Keratinocyte (primary cell): ENCODE data around the gene SPSB2. TPM values are rescaled to one million over a fixed set of nuclear protein-coding genes. Genes with fewer than 3 reads are reported as not detected.

Experiments
- DNase-seq: peaks from one replicate; pipeline ENCODE4 v3.0.0-alpha.2; 2011; ENCODE audit warnings: low read depth, missing footprints, low spot score
- FAIRE-seq: peaks from 2 replicates; lab custom pipeline; 2011; peaks lifted over from hg19 to GRCh38; lab: Jason Lieb, UNC
- H2AFZ ChIP-seq: 2 replicates; pipeline ENCODE4 v1.6.0; 2012; ENCODE audit warnings: low read length, control low read depth, inconsistent platforms; ENCODE audit not compliant: control insufficient read depth
- H3K27ac ChIP-seq: 2 replicates; pipeline ENCODE4 v1.5.1; 2011; ENCODE audit warnings: low read length; ENCODE audit not compliant: control insufficient read depth, insufficient read depth
- H3K27me3 ChIP-seq: 3 replicates; pipeline ENCODE4 v1.6.0; 2011; ENCODE audit warnings: low read length; ENCODE audit not compliant: control insufficient read depth, insufficient read depth; ENCODE audit errors: extremely low read depth
- H3K36me3 ChIP-seq, 2 experiments: 2 replicates in 1 of 2; 3 replicates in 1 of 2; pipeline ENCODE4 v1.5.1; 2011; ENCODE audit warnings: low read length in 2 of 2, mild to moderate bottlenecking in 1 of 2; ENCODE audit not compliant: control insufficient read depth in 2 of 2, insufficient read depth in 2 of 2; ENCODE audit errors: extremely low read depth in 1 of 2
- H3K4me1 ChIP-seq: 3 replicates; pipeline ENCODE4 v1.5.1; 2011; ENCODE audit warnings: low read length; ENCODE audit not compliant: control insufficient read depth, insufficient read depth; ENCODE audit errors: extremely low read depth
- H3K4me2 ChIP-seq: 3 replicates; pipeline ENCODE4 v1.6.0; 2011; ENCODE audit warnings: low read depth, low read length; ENCODE audit not compliant: control insufficient read depth, insufficient read depth; ENCODE audit errors: extremely low read depth
- H3K4me3 ChIP-seq, 3 experiments: fragments of 200-600 bp in 1 of 3; sonication (generic) in 1 of 3; 2 replicates in 2 of 3; 3 replicates in 1 of 3; pipeline ENCODE4 v1.5.1; 2011 to 2016; ENCODE audit warnings: low read length in 3 of 3, mild to moderate bottlenecking in 3 of 3, control low read depth in 2 of 3, inconsistent platforms in 1 of 3, low read depth in 1 of 3, mixed read lengths in 1 of 3, mixed run types in 1 of 3, moderate library complexity in 1 of 3; ENCODE audit not compliant: control insufficient read depth in 2 of 3, insufficient read depth in 2 of 3; ENCODE audit errors: extremely low read depth in 1 of 3
- H3K79me2 ChIP-seq: 2 replicates; pipeline ENCODE4 v1.6.0; 2012; ENCODE audit warnings: low read length; ENCODE audit not compliant: control insufficient read depth, insufficient read depth
- H3K9ac ChIP-seq: 3 replicates; pipeline ENCODE4 v1.6.0; 2011; ENCODE audit warnings: low read length; ENCODE audit not compliant: control insufficient read depth, insufficient read depth; ENCODE audit errors: extremely low read depth
- H3K9me1 ChIP-seq: 3 replicates; pipeline ENCODE4 v1.6.0; 2011; ENCODE audit warnings: low read length; ENCODE audit not compliant: control insufficient read depth, insufficient read depth; ENCODE audit errors: extremely low read depth
- H3K9me3 ChIP-seq: 2 replicates; pipeline ENCODE4 v1.5.1; 2012; ENCODE audit warnings: low read depth, low read length; ENCODE audit not compliant: control insufficient read depth
- H4K20me1 ChIP-seq: 3 replicates; pipeline ENCODE4 v1.6.0; 2011; ENCODE audit warnings: low read length; ENCODE audit not compliant: control insufficient read depth, insufficient read depth; ENCODE audit errors: extremely low read depth
- EZH2 ChIP-seq: IDR thresholded peaks from one replicate; pipeline ENCODE4 v1.6.1; 2012; ENCODE audit warnings: inconsistent platforms, mild to moderate bottlenecking, low read length, moderate library complexity
- dilution Hi-C: fragments of 300-500 bp; cut with MboI; formaldehyde crosslinking; loops from one replicate; pipeline ENCODE4 v1.7.0; 2020; ENCODE audit warnings: low sequenced_read_pairs; ENCODE audit not compliant: extremely low pct_ligation_motif_present
- polyA plus RNA-seq, 5 experiments: library from polyadenylated mRNA; depleted of rRNA in 3 of 5; stranded (reverse) in 3 of 5; stranded (forward) in 1 of 5; unstranded in 1 of 5; fragments of >200 nt; gene quantifications; 1 replicate in 1 of 5; 2 replicates in 3 of 5; 3 replicates in 1 of 5; pipeline versions ENCODE4 v1.2.1 to v1.2.3, GENCODE V29; 2011 to 2012; ENCODE audit warnings: missing spikeins in 2 of 5, low read depth in 1 of 5, low replicate concordance in 1 of 5
- TF ChIP-seq, protein P1 (sequence below), 3 experiments: IDR thresholded peaks in 1 of 3; conservative IDR thresholded peaks in 1 of 3; optimal IDR thresholded peaks in 1 of 3; 2 replicates in 2 of 3; 3 replicates in 1 of 3; pipeline versions ENCODE3 to v1.5.1; 2011; ENCODE audit warnings: low read length in 3 of 3, mild to moderate bottlenecking in 3 of 3, moderate library complexity in 2 of 3, control low read depth in 1 of 3, inconsistent platforms in 1 of 3; ENCODE audit not compliant: insufficient read depth in 2 of 3; ENCODE audit errors: extremely low read depth in 1 of 3

The SPSB2 gene
- polyA plus RNA-seq, 1 donor (not counting 4 experiments of a cell fraction or from before 2014, with no cell fraction given) = 4.9 TPM

- no peak for FAIRE-seq
- peak overlapping the region; percentile 94 for H3K4me2 ChIP-seq
- dilution Hi-C loops = no loop called here
These were observed 23.7 kb downstream of the SPSB2 start for GRCh38 chr12:6849427-6849826.

GRCh38 chr12:6847676-6848075 is 25.4 kb downstream of the SPSB2 start:
- no peaks in the 10 kb centered on the region for H3K9me3 ChIP-seq
- no peak overlapping the region for H3K9ac ChIP-seq
- peaks cover 5 to 27% of the 10 kb centered on the region in 2 experiments for H3K36me3 ChIP-seq
- dilution Hi-C loops = no loop called here
- TF ChIP-seq, protein P1, sequence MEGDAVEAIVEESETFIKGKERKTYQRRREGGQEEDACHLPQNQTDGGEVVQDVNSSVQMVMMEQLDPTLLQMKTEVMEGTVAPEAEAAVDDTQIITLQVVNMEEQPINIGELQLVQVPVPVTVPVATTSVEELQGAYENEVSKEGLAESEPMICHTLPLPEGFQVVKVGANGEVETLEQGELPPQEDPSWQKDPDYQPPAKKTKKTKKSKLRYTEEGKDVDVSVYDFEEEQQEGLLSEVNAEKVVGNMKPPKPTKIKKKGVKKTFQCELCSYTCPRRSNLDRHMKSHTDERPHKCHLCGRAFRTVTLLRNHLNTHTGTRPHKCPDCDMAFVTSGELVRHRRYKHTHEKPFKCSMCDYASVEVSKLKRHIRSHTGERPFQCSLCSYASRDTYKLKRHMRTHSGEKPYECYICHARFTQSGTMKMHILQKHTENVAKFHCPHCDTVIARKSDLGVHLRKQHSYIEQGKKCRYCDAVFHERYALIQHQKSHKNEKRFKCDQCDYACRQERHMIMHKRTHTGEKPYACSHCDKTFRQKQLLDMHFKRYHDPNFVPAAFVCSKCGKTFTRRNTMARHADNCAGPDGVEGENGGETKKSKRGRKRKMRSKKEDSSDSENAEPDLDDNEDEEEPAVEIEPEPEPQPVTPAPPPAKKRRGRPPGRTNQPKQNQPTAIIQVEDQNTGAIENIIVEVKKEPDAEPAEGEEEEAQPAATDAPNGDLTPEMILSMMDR (optimal IDR thresholded peaks at IDR 0.05 in 1 of 3, IDR thresholded peaks at IDR 0.05 in 1 of 3, conservative IDR thresholded peaks at IDR 0.05 in 1 of 3; ENCODE audit: extremely low read depth in 1 of 3, insufficient read depth in 2 of 3, low read length in 3 of 3) = no peak
- TF ChIP-seq EZH2 = no peak
- H4K20me1 ChIP-seq = no peaks in the 10 kb centered on the region
- DNase-seq = no peak
- H3K79me2 ChIP-seq = peaks cover 13% of the 10 kb centered on the region
- peaks cover 11% of the 10 kb centered on the region for H3K4me1 ChIP-seq
- FAIRE-seq = no peak
- H2AFZ ChIP-seq = no peak overlapping the region
- no peaks in the 10 kb centered on the region for H3K9me1 ChIP-seq
- no peak overlapping the region for H3K4me2 ChIP-seq
- no peak overlapping the region for H3K4me3 ChIP-seq
- H3K27ac ChIP-seq = no peak overlapping the region
- no peaks in the 10 kb centered on the region for H3K27me3 ChIP-seq

More at GRCh38 chr12:6849427-6849826, 23.7 kb downstream of the SPSB2 start:
- DNase-seq = no peak
- Histone ChIP-seq H2AFZ (no peak overlapping the region), H3K9me1 (no peaks in the 10 kb centered on the region), H3K27ac (no peak overlapping the region), H4K20me1 (no peaks in the 10 kb centered on the region), H3K79me2 (peaks cover 27% of the 10 kb centered on the region), H3K27me3 (no peaks in the 10 kb centered on the region), H3K4me1 (peaks cover 21% of the 10 kb centered on the region), H3K9me3 (no peaks in the 10 kb centered on the region), H3K9ac (no peak overlapping the region), H3K4me3 (no peak overlapping the region), H3K36me3 (peaks cover 6 to 34% of the 10 kb centered on the region in 2 experiments)
- no peak for TF ChIP-seq EZH2
- TF ChIP-seq, protein P1 (optimal IDR thresholded peaks at IDR 0.05 in 1 of 3, IDR thresholded peaks at IDR 0.05 in 1 of 3, conservative IDR thresholded peaks at IDR 0.05 in 1 of 3; ENCODE audit: extremely low read depth in 1 of 3, insufficient read depth in 2 of 3, low read length in 3 of 3) = no peak
